Caki2 (cell line): ENCODE measurements around the gene MLKL. TPM values are rescaled to one million over a fixed set of nuclear protein-coding genes. Genes with fewer than 3 reads are reported as not detected.
"Not testable (repeated sequence)": the region's sequence is repeated elsewhere in the genome, so short reads cannot be mapped to it uniquely, and the experiment has no call there.

Source experiments
- DNase-seq: peaks from one replicate; pipeline ENCODE4 v3.0.0-alpha.2; 2015; ENCODE audit warnings: low read depth
- in situ Hi-C: cut with HindIII; loops from 2 replicates; pipeline ENCODE4 v1.10.0; 2016; ENCODE audit warnings: low sequenced_read_pairs, low pct_unique_long_range_greater_than_20kb, mixed read lengths
- total RNA-seq: library from RNA; depleted of rRNA; stranded (reverse); fragments of >200 nt; shearing (Covaris generic); gene quantifications from 2 replicates; pipeline ENCODE4 v1.2.3, GENCODE V29; 2014; ENCODE audit warnings: low replicate concordance

Gene MLKL
- total RNA-seq, 1 experiment from 2014 or later, result 28.5 TPM

DNA sequence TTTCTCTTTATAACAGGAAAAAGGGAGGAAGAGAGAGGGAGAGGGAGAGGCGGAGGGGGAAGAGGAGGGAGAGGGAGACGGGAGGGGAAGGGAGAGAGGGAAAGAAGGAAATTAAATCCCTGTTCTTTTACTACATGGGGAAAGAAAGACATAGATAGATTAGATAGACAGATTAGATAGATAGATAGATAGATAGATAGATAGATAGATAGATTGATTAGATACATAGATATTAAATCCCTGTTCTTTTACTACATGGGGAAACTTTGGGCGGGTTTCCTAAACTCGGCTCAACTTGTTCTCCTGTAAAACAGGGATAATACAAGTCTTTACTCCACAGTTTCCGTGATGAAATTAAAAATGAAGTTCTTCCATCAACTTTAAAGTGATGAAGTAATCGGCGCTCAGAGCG lies 34.6 kb downstream of the MLKL start:
- in situ Hi-C loops, result no loop called here
- peak; percentile 10 for DNase-seq

DNA sequence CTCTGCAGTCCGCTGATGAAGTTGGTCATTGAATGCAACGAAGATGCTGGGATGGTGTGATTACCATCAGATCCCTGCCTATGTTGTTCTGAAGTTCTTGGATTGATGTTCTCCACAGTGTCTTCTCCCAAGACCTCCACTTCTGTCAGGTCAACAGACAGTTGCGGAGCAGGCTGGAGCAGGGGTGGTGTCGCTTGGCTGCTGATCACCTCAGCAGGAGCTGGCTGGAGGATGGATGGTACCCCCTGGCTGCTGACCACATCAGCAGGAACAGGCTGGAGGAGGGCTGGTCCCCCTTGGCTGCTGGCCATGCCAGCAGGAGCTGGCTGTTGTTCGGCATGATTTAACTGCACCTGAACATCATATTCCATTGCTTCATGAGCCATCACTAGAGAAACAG lies 39.6 kb downstream of the MLKL start:
- no peak for DNase-seq
- in situ Hi-C loops, result no loop called here

- in situ Hi-C loops, result no loop called here
Measured at GRCh38 chr16:74660383-74660782, 40.3 kb downstream of the MLKL start.

GRCh38 chr16:74659041-74659440 lies 41.6 kb downstream of the MLKL start:
- DNase-seq, result no peak

More at GRCh38 chr16:74660383-74660782, 40.3 kb downstream of the MLKL start:
- no peak for DNase-seq

DNA sequence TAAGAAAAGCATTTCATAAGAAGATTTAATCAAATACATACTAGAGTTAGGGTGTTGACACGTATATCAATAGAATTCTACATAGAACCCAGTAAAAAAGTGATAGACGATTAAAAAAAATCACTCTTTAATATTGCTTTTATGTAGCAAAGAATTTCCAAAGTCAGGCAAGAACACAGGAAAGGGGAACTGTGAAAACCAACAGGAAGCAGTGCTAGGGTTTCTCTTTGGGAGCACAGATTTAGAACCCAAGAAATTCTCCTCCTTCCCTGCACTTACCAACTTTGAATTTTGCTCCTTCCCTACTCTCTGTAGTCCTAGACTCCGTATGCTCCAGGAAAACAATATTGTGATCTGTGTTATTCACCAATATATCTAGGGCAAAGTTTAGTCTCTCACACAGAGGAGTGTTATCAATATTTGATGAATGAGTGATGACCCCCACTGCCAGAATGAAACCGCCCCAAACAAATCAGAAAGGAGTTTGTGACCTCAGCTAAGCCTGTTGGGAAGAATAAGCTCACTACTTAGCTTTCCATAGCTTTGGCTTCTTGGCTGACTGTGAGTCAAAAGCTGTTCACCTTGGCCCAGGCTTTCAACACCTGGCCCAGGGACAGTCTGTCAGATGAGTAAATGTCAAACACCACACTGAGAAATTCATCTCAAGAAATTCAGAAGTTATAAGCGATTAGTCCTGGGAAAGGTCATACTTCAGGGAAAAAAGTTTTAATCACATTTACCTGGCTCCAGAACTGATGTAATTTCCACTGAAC lies 42.6 kb downstream of the MLKL start:
- no peak for DNase-seq
- in situ Hi-C loops, result no loop called here

More at GRCh38 chr16:74659041-74659440, 41.6 kb downstream of the MLKL start:
- in situ Hi-C loops, result no loop called here

DNA sequence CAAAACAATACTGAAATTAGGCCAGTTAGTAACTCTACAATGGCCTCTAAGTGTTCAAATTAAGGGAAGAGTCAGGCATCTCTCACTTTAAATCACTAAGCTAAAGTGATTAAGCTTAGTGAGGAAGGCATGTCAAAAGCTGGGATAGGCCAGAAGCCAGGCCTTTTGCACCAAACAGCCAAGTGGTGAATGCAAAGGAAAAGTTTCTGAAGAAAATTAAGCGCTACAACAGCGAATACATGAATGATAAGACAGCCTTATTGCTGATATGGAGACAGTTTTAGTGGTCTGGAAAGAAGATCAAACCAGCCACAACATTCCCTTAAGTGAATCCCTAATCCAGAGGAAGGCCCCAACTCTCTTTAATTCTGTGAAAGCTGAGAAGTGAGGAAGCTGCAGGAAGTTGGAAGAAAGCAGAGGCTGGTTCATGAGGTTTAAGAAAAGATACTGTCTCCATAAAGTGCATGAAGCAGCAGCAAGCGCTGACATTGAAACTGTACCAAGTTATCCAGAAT lies 46.1 kb downstream of the MLKL start:
- in situ Hi-C loops, result no loop called here
- no peak for DNase-seq

DNA sequence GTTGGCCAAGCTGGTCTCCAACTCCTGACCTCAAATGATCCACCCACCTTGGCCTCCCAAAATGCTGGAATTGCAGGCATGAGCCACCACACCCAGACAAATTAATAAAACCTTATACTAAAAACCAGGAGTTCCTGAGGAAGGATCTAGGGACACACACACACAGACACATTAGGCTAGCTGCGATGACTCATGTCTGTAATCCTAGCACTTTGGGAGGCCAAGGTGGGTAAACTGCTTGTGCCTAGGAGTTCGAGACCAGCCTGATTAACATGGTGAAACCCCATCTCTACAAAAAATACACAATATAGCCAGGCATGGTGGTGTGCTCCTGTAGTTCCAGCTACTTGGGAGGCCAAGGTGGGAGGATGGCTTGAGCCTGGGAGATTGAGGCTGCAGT lies 47.8 kb downstream of the MLKL start:
- in situ Hi-C loops, DNase-seq: not testable (repeated sequence)

GRCh38 chr16:74652249-74652648 lies 48.4 kb downstream of the MLKL start:
- in situ Hi-C loops, result no loop called here
- no peak for DNase-seq

- no peak for DNase-seq
- in situ Hi-C loops, result no loop called here
Measured at GRCh38 chr16:74651841-74652240, 48.8 kb downstream of the MLKL start.

GRCh38 chr16:74650966-74651567 lies 49.6 kb downstream of the MLKL start:
- DNase-seq, result no peak
- in situ Hi-C loops, result no loop called here

DNA sequence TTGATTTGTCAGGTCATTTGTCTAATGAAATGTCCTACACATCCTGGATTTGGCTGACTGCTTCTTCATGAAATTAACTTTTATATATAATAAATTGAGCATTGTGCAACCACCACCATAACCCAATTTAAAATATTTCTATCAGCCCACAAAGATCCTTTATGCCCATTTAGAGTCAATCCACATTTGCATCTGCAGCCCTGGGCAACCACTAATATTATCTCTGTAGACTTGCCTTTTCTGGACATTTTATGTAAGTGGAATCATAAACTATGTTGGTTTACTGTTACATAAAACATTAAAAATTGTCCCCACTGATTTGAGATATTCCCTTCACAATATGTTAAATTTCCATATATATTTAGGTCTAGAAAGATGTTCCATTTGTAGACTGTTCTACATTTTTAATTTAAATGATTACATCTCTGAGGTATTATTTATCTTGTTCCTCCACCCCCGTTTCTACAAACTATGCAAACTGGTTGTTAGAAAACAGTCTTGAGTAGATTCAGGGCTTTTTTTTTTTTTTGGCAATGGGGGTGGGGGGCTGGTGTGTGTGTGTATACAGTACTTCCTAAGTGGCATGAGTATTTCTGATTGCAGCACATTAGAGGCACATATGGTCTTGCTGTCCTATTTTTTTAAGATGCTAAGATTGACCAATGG lies 50.7 kb downstream of the MLKL start:
- in situ Hi-C loops, result no loop called here

GRCh38 chr16:74641969-74642368 lies 58.7 kb downstream of the MLKL start:
- DNase-seq, result no peak
- in situ Hi-C loops, result no loop called here

More for the DNA sequence above, 50.7 kb downstream of the MLKL start:
- no peak for DNase-seq

DNA sequence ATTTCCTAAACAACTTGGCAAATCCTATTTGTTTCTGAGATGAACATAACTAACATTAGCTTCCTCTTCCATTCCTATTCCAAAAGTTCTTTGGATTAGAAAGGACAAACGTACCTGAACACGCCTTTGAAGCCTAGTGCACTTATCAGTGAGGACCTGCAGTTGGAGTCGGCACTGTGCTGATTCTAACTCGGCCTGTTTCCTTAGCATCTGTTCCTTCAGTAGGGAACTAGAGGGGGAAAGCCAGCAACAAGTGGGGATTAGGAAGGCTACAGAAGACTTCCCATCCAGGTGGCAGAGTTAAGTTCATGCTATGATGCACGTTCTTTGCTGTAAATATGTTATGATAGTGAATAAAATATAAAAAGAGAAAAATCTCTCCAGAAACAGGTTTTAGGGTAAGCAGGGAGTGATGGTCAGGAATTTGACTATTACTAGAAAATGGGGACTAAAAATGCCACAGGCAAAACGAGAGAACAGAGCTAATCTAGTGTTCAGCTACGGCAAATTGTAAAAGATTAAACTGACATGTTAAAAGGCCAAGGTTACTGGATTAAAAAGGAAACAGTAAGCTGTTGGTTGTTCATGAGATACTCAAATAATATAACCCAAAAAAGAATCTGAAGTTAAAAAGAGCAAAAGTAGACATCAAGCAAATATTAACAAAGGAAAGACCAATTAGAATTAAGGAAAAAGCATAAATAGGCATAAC lies 62.8 kb downstream of the MLKL start:
- DNase-seq, result no peak
- in situ Hi-C loops, result no loop called here

DNA sequence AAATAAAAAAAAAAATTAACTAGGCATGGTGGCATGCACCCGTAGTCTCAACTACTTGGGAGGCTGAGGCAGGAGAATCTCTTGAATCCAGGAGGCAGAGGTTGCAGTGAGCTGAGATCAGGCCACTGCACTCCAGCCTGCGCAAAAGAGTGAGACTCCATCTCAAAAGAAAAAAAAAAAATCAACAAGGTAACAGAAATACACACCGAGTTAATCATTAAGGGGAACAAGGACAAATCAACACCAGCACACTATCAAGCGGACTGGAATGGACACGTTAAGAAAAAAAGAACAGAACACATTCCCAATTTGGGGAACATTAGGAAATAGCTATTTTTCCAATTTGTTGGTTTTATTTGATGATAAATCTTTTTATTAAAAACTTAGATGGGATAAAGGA lies 65.4 kb downstream of the MLKL start:
- in situ Hi-C loops, result no loop called here

GRCh38 chr16:74633686-74634085 lies 67.0 kb downstream of the MLKL start:
- in situ Hi-C loops, result no loop called here
- DNase-seq, result no peak

More for the DNA sequence above, 65.4 kb downstream of the MLKL start:
- DNase-seq, result no peak

GRCh38 chr16:74627506-74628220 lies 73.0 kb downstream of the MLKL start:
- in situ Hi-C loops, result no loop called here
- peak; percentile 64 for DNase-seq

- in situ Hi-C loops, result no loop called here
- DNase-seq, result no peak
Measured at GRCh38 chr16:74626741-74627416, 73.8 kb downstream of the MLKL start.
